ENCODE measurements around the gene SYN1. TPM values are rescaled to one million over a fixed set of nuclear protein-coding genes. Genes with fewer than 3 reads are reported as not detected.
A peak's percentile ranks its signal among the peaks of the same experiment; 100 is the strongest.

The SYN1 gene
- total RNA-seq, 1 donor from 2014 or later: 2.7 TPM

- intact Hi-C loops (cut with DNase I): no loop called here
- TF ChIP-seq POLR2AphosphoS5 (IDR thresholded peaks at IDR 0.05; ENCODE audit: insufficient read depth in 1 of 2, low read depth in 1 of 2) (no peak), POLR2A (IDR thresholded peaks at IDR 0.05) (no peak), CTCF (IDR thresholded peaks at IDR 0.05) (no peak)
- no peak overlapping the region for H3K27ac ChIP-seq
Observed at GRCh38 chrX:47612418-47612817, 7.2 kb downstream of the SYN1 start.

GRCh38 chrX:47611926-47612325 is 7.7 kb downstream of the SYN1 start:
- intact Hi-C loops (cut with DNase I): no loop called here
- H3K4me3 ChIP-seq: no peak overlapping the region
- H3K27ac ChIP-seq: no peak overlapping the region
- no peaks in the 10 kb centered on the region for H3K4me1 ChIP-seq
- TF ChIP-seq POLR2A (IDR thresholded peaks at IDR 0.05): no peak
- TF ChIP-seq CTCF (IDR thresholded peaks at IDR 0.05): no peak
- no peak for TF ChIP-seq POLR2AphosphoS5 (IDR thresholded peaks at IDR 0.05; ENCODE audit: insufficient read depth in 1 of 2, low read depth in 1 of 2)
- no peaks in the 10 kb centered on the region for H3K36me3 ChIP-seq
- DNase-seq (ENCODE audit: extremely low spot score in 2 of 2): peak in 1 of 2 donors; percentile 70
- no peaks in the 10 kb centered on the region for H3K9me3 ChIP-seq
- no peaks in the 10 kb centered on the region for H3K27me3 ChIP-seq

More at GRCh38 chrX:47612418-47612817, 7.2 kb downstream of the SYN1 start:
- Histone ChIP-seq H3K36me3 (no peaks in the 10 kb centered on the region), H3K9me3 (no peaks in the 10 kb centered on the region), H3K27me3 (no peaks in the 10 kb centered on the region), H3K4me1 (no peaks in the 10 kb centered on the region), H3K4me3 (no peak overlapping the region)
- peak in 1 of 2 donors; percentile 19 for DNase-seq (ENCODE audit: extremely low spot score in 2 of 2)

- Histone ChIP-seq H3K4me1 (no peaks in the 10 kb centered on the region), H3K27me3 (no peaks in the 10 kb centered on the region), H3K27ac (no peak overlapping the region), H3K4me3 (no peak overlapping the region), H3K9me3 (no peaks in the 10 kb centered on the region), H3K36me3 (no peaks in the 10 kb centered on the region)
- DNase-seq (ENCODE audit: extremely low spot score in 2 of 2): peak in 1 of 2 donors; percentile 37
- intact Hi-C loops (cut with DNase I): no loop called here
- TF ChIP-seq POLR2A (IDR thresholded peaks at IDR 0.05): no peak
- TF ChIP-seq CTCF (IDR thresholded peaks at IDR 0.05): no peak
- no peak for TF ChIP-seq POLR2AphosphoS5 (IDR thresholded peaks at IDR 0.05; ENCODE audit: insufficient read depth in 1 of 2, low read depth in 1 of 2)
Observed at GRCh38 chrX:47611489-47611888, 8.2 kb downstream of the SYN1 start.

- peak in 1 of 2 donors; percentile 46 for DNase-seq (ENCODE audit: extremely low spot score in 2 of 2)
- no peak overlapping the region for H3K4me3 ChIP-seq
- TF ChIP-seq POLR2AphosphoS5 (IDR thresholded peaks at IDR 0.05; ENCODE audit: insufficient read depth in 1 of 2, low read depth in 1 of 2) (no peak), POLR2A (IDR thresholded peaks at IDR 0.05) (no peak), CTCF (IDR thresholded peaks at IDR 0.05) (no peak)
- no peaks in the 10 kb centered on the region for H3K27me3 ChIP-seq
- H3K27ac ChIP-seq: no peak overlapping the region
- H3K4me1 ChIP-seq: no peaks in the 10 kb centered on the region
- intact Hi-C loops (cut with DNase I): no loop called here
- no peaks in the 10 kb centered on the region for H3K9me3 ChIP-seq
- H3K36me3 ChIP-seq: no peaks in the 10 kb centered on the region
Observed at GRCh38 chrX:47610511-47610910, 9.1 kb downstream of the SYN1 start.

- TF ChIP-seq POLR2A (IDR thresholded peaks at IDR 0.05): no peak
- no peak for TF ChIP-seq CTCF (IDR thresholded peaks at IDR 0.05)
- TF ChIP-seq POLR2AphosphoS5 (IDR thresholded peaks at IDR 0.05; ENCODE audit: insufficient read depth in 1 of 2, low read depth in 1 of 2): no peak
- H3K4me3 ChIP-seq: no peak overlapping the region
- no peak overlapping the region for H3K27ac ChIP-seq
- intact Hi-C loops (cut with DNase I): no loop called here
- no peak for DNase-seq (ENCODE audit: extremely low spot score in 2 of 2)
- no peaks in the 10 kb centered on the region for H3K4me1 ChIP-seq
- no peaks in the 10 kb centered on the region for H3K9me3 ChIP-seq
- no peaks in the 10 kb centered on the region for H3K27me3 ChIP-seq
- no peaks in the 10 kb centered on the region for H3K36me3 ChIP-seq
Observed at GRCh38 chrX:47608130-47608810, 11.4 kb downstream of the SYN1 start.

Measured in vagina (tissue), 2 donors.